Mononuclear cell (primary cell): ENCODE results near the gene SNRPF. TPM values are rescaled to one million over a fixed set of nuclear protein-coding genes. Genes with fewer than 3 reads are reported as not detected.
A peak's percentile ranks its signal among the peaks of the same experiment; 100 is the strongest.
"Not testable (repeated sequence)": the region's sequence is repeated elsewhere in the genome, so short reads cannot be mapped to it uniquely, and the experiment has no call there.

Experiments used
- H3K27me3 ChIP-seq: 2 replicates; pipeline ENCODE4 v1.6.0; 2011; ENCODE audit warnings: low read length, control low read depth; ENCODE audit not compliant: insufficient read depth
- H3K4me1 ChIP-seq: 2 replicates; pipeline ENCODE4 v1.5.1; 2011; ENCODE audit warnings: mild to moderate bottlenecking, low read length, control low read depth; ENCODE audit not compliant: insufficient read depth
- H3K4me3 ChIP-seq: 2 replicates; pipeline ENCODE4 v1.5.1; 2011; ENCODE audit warnings: mild to moderate bottlenecking, low read length, moderate library complexity
- H3K9me3 ChIP-seq: 2 replicates; pipeline ENCODE4 v1.5.1; 2011; ENCODE audit warnings: low read depth, mild to moderate bottlenecking, control low read depth, low read length
- total RNA-seq: library from RNA; depleted of rRNA; stranded (reverse); fragments of >200 nt; gene quantifications from one replicate; pipeline ENCODE4 v1.2.3, GENCODE V29; 2012

SNRPF gene
- total RNA-seq, result 15.7 TPM

DNA sequence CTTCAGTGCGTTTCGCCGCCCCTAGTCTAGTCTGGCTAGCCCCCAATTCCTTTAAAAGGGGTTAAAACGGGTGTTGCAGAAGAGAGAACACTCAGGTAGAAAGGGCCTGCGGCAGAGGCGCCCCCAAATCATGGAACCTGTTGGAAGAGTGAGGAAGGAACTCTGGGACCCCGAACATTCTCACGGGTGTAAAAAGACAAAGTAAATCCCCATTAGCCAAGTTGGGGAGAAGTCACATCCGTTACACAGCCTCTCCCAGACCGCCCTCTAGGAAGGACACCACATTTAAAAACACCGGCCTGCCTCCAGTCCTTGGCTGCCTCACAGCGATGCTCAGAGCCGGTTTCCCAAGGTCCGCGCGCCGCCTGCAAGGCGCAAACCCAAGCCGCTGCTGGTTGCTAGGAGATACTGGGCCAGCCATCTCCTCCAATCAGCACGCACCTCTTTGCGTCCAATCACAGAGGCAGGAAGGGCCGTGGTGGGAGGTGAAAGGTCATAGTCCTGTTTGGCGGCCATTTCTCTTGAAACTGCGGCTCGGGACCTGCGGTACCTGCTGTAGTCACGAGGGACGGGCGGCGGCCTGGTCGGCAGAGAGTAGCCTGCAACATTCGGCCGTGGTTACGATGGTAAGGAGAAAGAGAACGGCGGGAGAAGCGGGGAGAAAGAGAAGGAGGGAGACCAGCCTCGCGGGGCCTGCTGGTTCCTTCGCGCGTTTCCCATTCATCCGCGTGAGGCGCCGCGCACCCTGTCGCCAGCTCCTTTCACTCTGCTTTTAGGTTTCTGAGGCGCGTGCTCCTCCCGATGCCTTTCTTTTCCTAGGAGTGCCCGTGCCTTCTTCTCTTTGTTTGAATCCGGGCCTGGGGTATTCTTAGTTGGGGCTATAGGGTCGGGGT is at the start of gene SNRPF:
Gene SNRPF (plus strand): TSS at position 502 of the 893 bp plus-strand sequence. CDS start 122 bp downstream, at position 624.
- H3K4me1 ChIP-seq, result peaks cover 25% of the 10 kb centered on the region
- H3K4me3 ChIP-seq, result peak within 1 kb of the TSS; percentile 56
- H3K9me3 ChIP-seq, result no peaks in the 10 kb centered on the region
- H3K27me3 ChIP-seq, result peaks cover 24% of the 10 kb centered on the region

DNA sequence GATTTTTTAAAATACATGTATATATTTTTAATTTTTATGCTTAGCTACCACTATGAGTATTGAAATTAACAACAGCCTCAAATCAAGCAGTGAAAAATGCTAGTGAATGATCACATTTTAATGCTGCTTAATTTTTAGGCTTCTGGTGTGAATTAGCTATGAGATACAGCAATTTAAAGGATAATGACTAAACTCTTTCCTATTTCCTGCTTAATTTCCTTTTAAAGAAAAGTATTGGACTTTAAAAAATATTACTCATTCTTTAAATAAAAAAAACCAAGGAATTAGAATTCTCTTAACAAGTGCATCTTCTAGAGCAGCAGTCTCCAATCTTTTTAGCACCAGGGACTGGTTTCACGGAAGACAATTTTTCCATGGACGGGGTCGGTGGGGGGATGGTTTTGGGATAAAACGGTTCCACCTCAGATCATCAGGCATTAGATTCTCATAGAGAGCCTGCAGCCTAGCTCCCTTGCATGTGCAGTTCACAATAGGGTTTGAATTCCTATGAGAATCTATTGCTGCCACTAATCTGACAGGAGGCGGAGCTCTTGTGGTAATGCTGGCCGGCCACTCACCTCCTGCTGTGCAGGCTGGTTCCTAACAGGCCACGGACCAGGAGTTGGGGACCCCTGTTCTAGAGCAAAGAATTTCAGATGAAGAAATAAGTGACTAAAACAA is 49.6 kb upstream of the SNRPF start:
- no peaks in the 10 kb centered on the region for H3K4me1 ChIP-seq
- no peaks in the 10 kb centered on the region for H3K9me3 ChIP-seq
- H3K4me3 ChIP-seq, result no peak overlapping the region
- peaks cover 22% of the 10 kb centered on the region for H3K27me3 ChIP-seq

GRCh38 chr12:95810411-95810810 is 48.3 kb upstream of the SNRPF start:
- no peak overlapping the region for H3K4me3 ChIP-seq
- H3K9me3 ChIP-seq, result no peaks in the 10 kb centered on the region
- no peaks in the 10 kb centered on the region for H3K4me1 ChIP-seq
- peaks cover 18% of the 10 kb centered on the region for H3K27me3 ChIP-seq

DNA sequence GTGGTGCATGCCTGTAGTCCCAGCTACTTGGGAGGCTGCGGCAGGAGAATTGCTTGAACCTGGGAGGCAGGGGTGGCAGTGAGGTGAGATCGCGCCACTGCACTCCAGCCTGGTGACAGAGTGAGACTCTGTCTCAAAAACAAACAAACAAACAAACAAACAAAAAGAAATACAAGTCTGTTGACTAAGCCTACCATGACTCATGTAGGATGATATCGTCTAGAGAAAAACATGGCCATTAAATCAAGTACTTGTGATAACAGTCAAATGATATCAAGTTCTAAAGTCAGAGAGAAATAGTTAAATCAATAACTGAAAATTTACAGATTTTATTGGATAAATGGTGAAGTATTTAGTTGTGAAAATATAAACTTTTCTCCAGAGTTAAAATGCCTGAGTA is 46.6 kb upstream of the SNRPF start:
- H3K4me3 ChIP-seq, H3K4me1 ChIP-seq, H3K9me3 ChIP-seq: not testable (repeated sequence)
- peaks cover 17% of the 10 kb centered on the region for H3K27me3 ChIP-seq

- H3K27me3 ChIP-seq, result peaks cover 5% of the 10 kb centered on the region
- H3K4me1 ChIP-seq, result no peaks in the 10 kb centered on the region
- no peak overlapping the region for H3K4me3 ChIP-seq
- H3K9me3 ChIP-seq, result no peaks in the 10 kb centered on the region
These were observed 43.0 kb upstream of the SNRPF start for GRCh38 chr12:95815632-95816212.

- no peaks in the 10 kb centered on the region for H3K9me3 ChIP-seq
- no peak overlapping the region for H3K4me3 ChIP-seq
- no peaks in the 10 kb centered on the region for H3K4me1 ChIP-seq
These were observed 38.6 kb upstream of the SNRPF start for GRCh38 chr12:95820096-95820703.

GRCh38 chr12:95829395-95829794 is 29.4 kb upstream of the SNRPF start:
- no peak overlapping the region for H3K4me3 ChIP-seq
- no peaks in the 10 kb centered on the region for H3K9me3 ChIP-seq
- no peaks in the 10 kb centered on the region for H3K4me1 ChIP-seq
- no peaks in the 10 kb centered on the region for H3K27me3 ChIP-seq

More at GRCh38 chr12:95820096-95820703, 38.6 kb upstream of the SNRPF start:
- no peaks in the 10 kb centered on the region for H3K27me3 ChIP-seq

DNA sequence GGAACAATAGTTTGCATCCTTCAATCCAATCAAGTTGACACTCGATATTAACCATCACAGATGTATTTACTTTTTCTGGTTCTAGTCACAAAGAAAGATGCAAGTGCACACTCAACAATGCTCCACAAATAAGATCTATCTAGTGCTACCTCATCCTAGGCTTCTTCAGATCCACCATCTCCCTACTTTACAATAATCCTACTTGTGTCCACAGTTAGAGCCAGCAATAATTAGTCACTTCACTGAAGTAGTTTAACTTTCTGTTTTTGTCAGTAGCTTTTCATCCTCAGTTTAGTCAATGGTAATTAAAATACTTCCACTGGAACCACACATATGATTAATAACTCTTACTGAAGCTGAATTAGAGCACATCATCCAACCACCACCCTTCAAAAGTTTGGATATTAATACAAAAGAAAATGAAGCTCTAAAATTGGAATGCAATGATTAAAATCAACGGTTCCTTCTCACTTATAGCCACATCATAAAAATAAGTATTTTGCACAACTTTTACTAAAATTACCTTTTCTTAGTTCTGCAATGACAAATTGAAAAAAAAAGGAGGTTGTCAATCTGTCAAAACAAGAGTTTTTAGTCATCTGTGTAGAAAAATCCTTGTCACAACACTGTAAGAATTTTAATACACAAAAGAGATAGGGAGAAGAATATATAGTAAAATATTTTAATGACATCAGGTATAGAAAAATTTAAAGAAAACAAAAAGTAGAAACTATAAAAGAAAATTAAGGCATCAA is 28.2 kb upstream of the SNRPF start:
- Histone ChIP-seq H3K27me3 (no peaks in the 10 kb centered on the region), H3K4me3 (no peak overlapping the region), H3K4me1 (no peaks in the 10 kb centered on the region), H3K9me3 (no peaks in the 10 kb centered on the region)

- Histone ChIP-seq H3K27me3 (no peaks in the 10 kb centered on the region), H3K4me1 (no peaks in the 10 kb centered on the region), H3K9me3 (no peaks in the 10 kb centered on the region), H3K4me3 (no peak overlapping the region)
These were observed 24.2 kb upstream of the SNRPF start for GRCh38 chr12:95834572-95834971.

DNA sequence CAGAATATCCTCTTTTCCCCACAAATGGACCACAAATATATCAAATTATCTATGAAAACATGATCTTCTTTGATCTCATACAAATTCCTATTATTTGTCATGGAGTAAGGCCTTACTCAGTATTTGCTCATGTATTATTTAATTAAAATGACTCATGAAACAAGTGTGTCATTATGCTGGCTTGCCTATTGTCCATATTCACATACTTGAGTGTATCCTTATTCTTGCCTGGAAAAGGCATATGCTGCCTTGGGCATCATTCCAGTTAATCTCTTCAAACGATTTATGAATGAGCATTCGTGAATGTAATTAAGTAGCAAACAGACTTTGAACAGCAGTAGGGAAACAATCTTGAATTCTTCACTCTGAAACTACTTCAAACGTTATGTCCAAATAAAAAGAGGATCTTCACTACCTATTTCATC is 22.6 kb upstream of the SNRPF start:
- H3K9me3 ChIP-seq, result no peaks in the 10 kb centered on the region
- H3K4me3 ChIP-seq, result no peak overlapping the region
- H3K4me1 ChIP-seq, result no peaks in the 10 kb centered on the region
- no peaks in the 10 kb centered on the region for H3K27me3 ChIP-seq

GRCh38 chr12:95836630-95837239 is 22.0 kb upstream of the SNRPF start:
- H3K9me3 ChIP-seq, result no peaks in the 10 kb centered on the region
- no peaks in the 10 kb centered on the region for H3K4me1 ChIP-seq
- no peak overlapping the region for H3K4me3 ChIP-seq
- no peaks in the 10 kb centered on the region for H3K27me3 ChIP-seq

- Histone ChIP-seq H3K27me3 (no peaks in the 10 kb centered on the region), H3K4me3 (no peak overlapping the region), H3K4me1 (no peaks in the 10 kb centered on the region)
These were observed 21.3 kb upstream of the SNRPF start for GRCh38 chr12:95837240-95838038.

DNA sequence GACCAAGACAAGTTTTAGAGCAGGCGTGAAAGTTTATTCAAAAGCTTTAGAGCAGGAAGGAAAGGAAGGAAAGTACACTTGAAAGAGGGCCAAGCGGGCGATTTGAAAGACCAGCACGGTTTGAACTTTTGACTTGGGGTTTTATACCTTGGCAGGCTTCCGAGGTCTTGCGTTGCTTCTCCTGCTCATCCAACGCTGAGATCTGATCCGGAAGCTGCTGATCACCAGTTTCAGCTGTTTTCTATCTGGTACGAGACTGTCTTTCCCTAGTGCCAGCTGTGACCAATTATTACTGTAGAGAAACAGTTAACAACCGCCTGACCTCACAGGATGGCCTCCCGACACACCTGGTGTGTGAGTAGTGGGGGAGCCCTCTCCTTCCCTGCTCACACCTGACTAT is 20.6 kb upstream of the SNRPF start:
- no peaks in the 10 kb centered on the region for H3K9me3 ChIP-seq

More at GRCh38 chr12:95837240-95838038, 21.3 kb upstream of the SNRPF start:
- no peaks in the 10 kb centered on the region for H3K9me3 ChIP-seq

More for the DNA sequence above, 20.6 kb upstream of the SNRPF start:
- no peak overlapping the region for H3K4me3 ChIP-seq
- H3K27me3 ChIP-seq, result peaks cover 2% of the 10 kb centered on the region
- no peaks in the 10 kb centered on the region for H3K4me1 ChIP-seq
